ENCODE measurements around the gene CENPP.

Gene CENPP

DNA sequence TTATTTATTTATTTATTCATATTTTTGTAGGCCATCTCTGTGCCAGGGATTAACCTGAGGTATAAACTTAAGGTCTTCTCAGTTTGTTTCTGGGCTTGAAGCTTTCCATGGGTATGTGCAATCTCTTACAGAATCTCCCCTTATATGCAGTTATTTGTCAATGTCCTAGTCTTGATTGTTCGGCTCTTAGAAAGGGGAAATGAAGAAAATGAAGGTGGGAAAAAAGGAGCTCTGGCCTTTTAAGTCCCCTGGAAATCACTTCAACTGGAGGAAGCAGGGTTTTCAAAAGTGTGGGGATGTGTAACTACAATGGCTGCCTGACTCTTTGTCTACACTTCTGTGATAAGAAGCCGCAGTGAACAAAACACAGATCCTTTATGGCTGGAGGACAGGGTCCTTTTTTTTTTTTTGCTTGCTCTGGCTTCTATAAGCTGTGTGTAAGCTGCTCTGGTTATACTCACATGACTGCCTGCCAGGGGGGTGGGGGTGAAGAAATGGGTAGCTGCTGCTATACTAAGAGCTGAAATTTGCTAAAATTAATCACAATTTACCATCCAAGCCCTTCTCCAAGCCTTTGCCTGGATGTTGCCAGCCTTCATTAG, 33.7 kb downstream of the CENPP start:
- Histone ChIP-seq H3K27me3 (no peaks in the 10 kb centered on the region), H3K9me3 (peaks cover 0 to 13% (median 1%) of the 10 kb centered on the region in 3 donors), H3K4me3 (no peak overlapping the region), H3K4me1 (peaks cover 0 to 7% (median 0%) of the 10 kb centered on the region in 4 donors), H3K36me3 (peaks cover 0 to under 1% (median 0%) of the 10 kb centered on the region in 3 donors), H3K27ac (no peak overlapping the region)
- TF ChIP-seq, protein P1, sequence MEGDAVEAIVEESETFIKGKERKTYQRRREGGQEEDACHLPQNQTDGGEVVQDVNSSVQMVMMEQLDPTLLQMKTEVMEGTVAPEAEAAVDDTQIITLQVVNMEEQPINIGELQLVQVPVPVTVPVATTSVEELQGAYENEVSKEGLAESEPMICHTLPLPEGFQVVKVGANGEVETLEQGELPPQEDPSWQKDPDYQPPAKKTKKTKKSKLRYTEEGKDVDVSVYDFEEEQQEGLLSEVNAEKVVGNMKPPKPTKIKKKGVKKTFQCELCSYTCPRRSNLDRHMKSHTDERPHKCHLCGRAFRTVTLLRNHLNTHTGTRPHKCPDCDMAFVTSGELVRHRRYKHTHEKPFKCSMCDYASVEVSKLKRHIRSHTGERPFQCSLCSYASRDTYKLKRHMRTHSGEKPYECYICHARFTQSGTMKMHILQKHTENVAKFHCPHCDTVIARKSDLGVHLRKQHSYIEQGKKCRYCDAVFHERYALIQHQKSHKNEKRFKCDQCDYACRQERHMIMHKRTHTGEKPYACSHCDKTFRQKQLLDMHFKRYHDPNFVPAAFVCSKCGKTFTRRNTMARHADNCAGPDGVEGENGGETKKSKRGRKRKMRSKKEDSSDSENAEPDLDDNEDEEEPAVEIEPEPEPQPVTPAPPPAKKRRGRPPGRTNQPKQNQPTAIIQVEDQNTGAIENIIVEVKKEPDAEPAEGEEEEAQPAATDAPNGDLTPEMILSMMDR (IDR thresholded peaks at IDR 0.05) = no peak
- DNase-seq = no peak
- intact Hi-C loops (cut with DNase I; ENCODE audit: low total_unique reads) = no loop called here

DNA sequence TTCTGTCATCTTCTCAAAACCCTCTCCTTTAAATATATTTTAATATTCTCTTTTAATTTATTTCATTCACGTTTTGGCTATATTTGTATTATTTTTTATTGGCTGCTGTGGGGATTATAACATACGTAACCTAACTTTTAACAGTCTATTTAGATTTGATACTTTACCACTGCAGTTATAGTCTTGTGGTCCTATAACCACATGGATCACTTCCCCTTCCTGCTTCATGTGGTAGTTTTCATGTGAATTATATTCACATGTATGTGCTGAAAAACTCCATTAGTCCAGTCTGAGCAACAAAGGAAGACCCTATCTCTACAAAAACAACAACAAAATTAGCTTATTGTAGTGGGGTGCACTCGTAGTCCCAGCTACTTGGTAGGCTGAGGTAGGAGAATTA, 34.3 kb downstream of the CENPP start:
- no peaks in the 10 kb centered on the region for H3K27me3 ChIP-seq
- intact Hi-C loops (cut with DNase I; ENCODE audit: low total_unique reads) = no loop called here
- no peaks in the 10 kb centered on the region for H3K36me3 ChIP-seq
- H3K27ac ChIP-seq = no peak overlapping the region
- no peak overlapping the region for H3K4me3 ChIP-seq
- peaks cover 0 to 7% (median 0%) of the 10 kb centered on the region in 4 donors for H3K4me1 ChIP-seq
- peaks cover 0 to 10% (median 0%) of the 10 kb centered on the region in 3 donors for H3K9me3 ChIP-seq
- DNase-seq = no peak
- TF ChIP-seq, protein P1 (IDR thresholded peaks at IDR 0.05) = no peak

DNA sequence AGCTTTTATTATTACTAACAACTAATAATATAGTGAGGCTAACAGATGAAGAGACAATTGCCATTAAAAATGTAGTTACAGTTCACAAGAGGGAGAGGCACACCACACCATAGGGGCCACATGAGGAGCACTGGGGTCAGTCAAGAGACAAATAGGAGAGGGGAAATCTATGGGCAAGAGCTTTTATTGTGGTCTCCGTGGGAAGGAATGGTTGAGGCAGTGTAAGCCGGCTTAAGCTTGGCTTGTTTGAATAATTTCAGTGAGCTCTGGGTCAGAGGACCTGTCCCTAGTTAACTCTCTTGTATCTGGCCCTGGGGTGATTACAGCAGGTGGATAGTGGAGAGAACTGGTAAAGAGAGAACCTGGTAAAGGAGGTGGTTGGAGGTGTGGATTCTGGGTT, 43.3 kb downstream of the CENPP start:
- TF ChIP-seq, protein P1 (IDR thresholded peaks at IDR 0.05) = no peak
- intact Hi-C loops (cut with DNase I; ENCODE audit: low total_unique reads) = no loop called here

DNA sequence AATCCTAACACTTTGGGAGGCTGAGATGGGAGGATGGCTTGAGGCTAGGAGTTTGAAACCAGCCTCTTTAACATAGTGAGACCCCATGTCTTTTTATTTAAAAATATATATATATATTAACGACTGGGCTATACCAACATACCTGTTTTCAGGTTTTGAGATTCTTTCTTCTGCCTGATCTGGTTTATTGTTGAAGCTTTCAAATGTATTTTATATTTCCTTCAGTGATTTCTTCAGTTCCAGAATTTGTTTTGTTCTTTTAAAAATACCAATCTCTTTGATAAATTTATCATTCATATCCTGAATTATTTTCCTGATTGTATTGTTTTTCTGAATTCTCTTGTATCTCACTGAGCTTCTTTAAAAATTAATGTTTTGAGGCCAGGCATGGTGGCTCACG, 47.4 kb downstream of the CENPP start:
- Histone ChIP-seq H3K9me3 (peaks cover 0 to 21% (median 4%) of the 10 kb centered on the region in 3 donors), H3K4me1 (no peaks in the 10 kb centered on the region), H3K36me3 (no peaks in the 10 kb centered on the region), H3K27ac (no peak overlapping the region), H3K4me3 (no peak overlapping the region), H3K27me3 (no peaks in the 10 kb centered on the region)
- TF ChIP-seq, protein P1 (IDR thresholded peaks at IDR 0.05) = no peak
- DNase-seq = no peak
- intact Hi-C loops (cut with DNase I; ENCODE audit: low total_unique reads) = no loop called here

More for the DNA sequence above, 43.3 kb downstream of the CENPP start:
- Histone ChIP-seq H3K9me3 (peaks cover 0 to 17% (median 4%) of the 10 kb centered on the region in 3 donors), H3K27me3 (no peaks in the 10 kb centered on the region), H3K36me3 (no peaks in the 10 kb centered on the region), H3K4me1 (no peaks in the 10 kb centered on the region), H3K27ac (no peak overlapping the region), H3K4me3 (no peak overlapping the region)
- no peak for DNase-seq

DNA sequence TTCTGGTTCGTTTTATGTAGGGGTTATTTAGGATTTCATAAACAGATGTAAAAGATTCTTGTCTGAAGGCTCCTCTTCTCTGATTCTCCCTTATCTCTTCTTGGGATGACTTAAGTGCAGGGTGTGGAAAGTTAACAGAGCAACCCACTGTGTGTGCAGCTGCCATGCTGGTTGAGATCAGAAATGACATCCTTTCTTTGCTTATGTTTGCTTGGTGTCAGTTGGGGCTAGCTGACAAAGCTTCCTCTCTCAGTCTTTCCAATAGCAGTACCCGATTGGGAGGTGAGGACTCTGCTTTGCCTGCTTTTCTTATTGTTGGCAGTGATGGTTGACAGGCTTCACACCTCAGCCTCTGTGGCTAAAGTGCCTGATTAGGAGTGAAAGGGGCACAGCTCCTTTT, 52.1 kb downstream of the CENPP start:
- Histone ChIP-seq H3K27me3 (no peaks in the 10 kb centered on the region), H3K4me3 (no peak overlapping the region), H3K36me3 (no peaks in the 10 kb centered on the region), H3K4me1 (no peaks in the 10 kb centered on the region), H3K27ac (no peak overlapping the region), H3K9me3 (peaks cover 0 to 15% (median 2%) of the 10 kb centered on the region in 3 donors)
- intact Hi-C loops (cut with DNase I; ENCODE audit: low total_unique reads) = no loop called here
- TF ChIP-seq, protein P1 (IDR thresholded peaks at IDR 0.05) = no peak
- no peak for DNase-seq
